ENCODE measurements around the gene VAV1.

GRCh38 chr19:6737873-6738786 is 34.4 kb upstream of the VAV1 start:
- TF ChIP-seq CTCF (IDR thresholded peaks at IDR 0.05; ENCODE audit: insufficient read depth, low read length, poor library complexity, severe bottlenecking) = peak; percentile 72
- TF ChIP-seq EZH2phosphoT487 (conservative IDR thresholded peaks at IDR 0.05; ENCODE audit: low read length) = no peak

All from SU-DHL-6 (cell line).